ENCODE data around the gene ZSWIM4. TPM values are rescaled to one million over a fixed set of nuclear protein-coding genes. Genes with fewer than 3 reads are reported as not detected.

The ZSWIM4 gene
- total and polyA plus RNA-seq, 2 of the 13 experiments (the other 11 are each of a cell fraction or from before 2014, with no cell fraction given): 0.33 to 0.86 TPM

DNA sequence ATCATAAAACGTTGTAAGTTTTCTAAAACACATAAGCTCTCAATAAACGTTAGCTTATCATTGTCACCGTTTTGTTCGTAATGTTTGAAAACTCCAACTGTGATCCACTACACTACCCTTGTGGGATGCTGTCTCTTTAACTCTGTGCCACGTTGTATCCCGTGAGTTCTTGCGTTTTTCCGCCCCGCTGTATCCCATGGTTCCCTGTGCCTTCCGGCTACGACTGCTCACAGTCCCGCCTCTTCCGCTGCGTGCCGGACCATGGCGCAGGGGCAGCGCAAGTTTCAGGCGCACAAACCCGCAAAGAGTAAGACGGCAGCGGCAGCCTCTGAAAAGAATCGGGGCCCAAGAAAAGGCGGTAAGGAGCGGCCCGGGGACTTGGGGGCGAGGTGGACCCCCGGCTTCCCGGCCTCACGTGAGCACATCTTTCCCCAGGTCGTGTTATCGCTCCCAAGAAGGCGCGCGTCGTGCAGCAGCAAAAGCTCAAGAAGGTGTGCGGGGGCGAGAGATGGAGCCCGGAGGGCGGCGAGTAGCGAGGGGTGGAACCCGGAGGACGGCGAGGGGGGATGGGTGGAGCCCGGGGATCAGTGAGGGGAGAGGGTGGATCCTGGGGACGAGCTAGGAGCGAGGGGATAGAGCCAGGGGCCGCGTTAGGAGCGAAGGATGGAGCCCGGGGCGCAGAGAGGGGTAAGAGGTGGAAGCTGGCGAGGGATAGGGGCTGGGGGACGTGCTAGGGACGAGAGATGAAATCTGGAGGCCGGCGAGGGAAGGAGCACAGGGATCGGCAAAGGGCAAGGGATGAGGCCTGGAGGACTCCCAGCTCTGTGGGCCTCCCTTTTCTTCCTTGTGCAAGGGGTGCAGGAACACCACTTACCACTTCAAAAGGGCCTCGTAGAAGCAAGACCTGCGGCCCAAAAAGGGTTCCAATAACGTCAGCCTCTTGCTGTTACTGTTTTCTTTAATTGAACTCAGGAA lies 20.7 kb upstream of the ZSWIM4 start, which contains the start of gene C19orf53 (continued):
- TF ChIP-seq RNF219 (CRISPR knock-in tag; IDR thresholded peaks at IDR 0.05) (0 out of 2 replicates have a peak, but pooled peaks have one; percentile 19), ETV5 (CRISPR knock-in tag; IDR thresholded peaks at IDR 0.05; ENCODE audit: borderline replicate concordance) (peak; percentile 91), ZNF773 (CRISPR knock-in tag; IDR thresholded peaks at IDR 0.05; ENCODE audit: borderline replicate concordance) (no peak), KDM4B (CRISPR knock-in tag; IDR thresholded peaks at IDR 0.05) (peak; percentile 93), HNRNPH1 (optimal IDR thresholded peaks at IDR 0.05; ENCODE audit: low read depth, low read length) (no peak), NKX3-1 (CRISPR knock-in tag; IDR thresholded peaks at IDR 0.05) (no peak), RARA (CRISPR knock-in tag; IDR thresholded peaks at IDR 0.05) (no peak), KAT7 (CRISPR knock-in tag; IDR thresholded peaks at IDR 0.05; ENCODE audit: borderline replicate concordance) (peak; percentile 64; the same call in 1 of the 2 replicates), REST (IDR thresholded peaks at IDR 0.05; ENCODE audit: borderline replicate concordance in 1 of 2, low read depth in 1 of 2, low read length in 2 of 2) (no peak), SKI (IDR thresholded peaks at IDR 0.05; ENCODE audit: partially characterized antibody) (no peak), MAZ (IDR thresholded peaks at IDR 0.05; ENCODE audit: borderline replicate concordance, low read depth, low read length) (no peak), MAZ (CRISPR knock-in tag; IDR thresholded peaks at IDR 0.05; ENCODE audit: low read depth) (peak; percentile 86), FOSL1 (CRISPR knock-in tag; IDR thresholded peaks at IDR 0.05; ENCODE audit: borderline replicate concordance) (no peak), ZNF83 (CRISPR knock-in tag; IDR thresholded peaks at IDR 0.05; ENCODE audit: borderline replicate concordance) (no peak), RFX3 (CRISPR knock-in tag; IDR thresholded peaks at IDR 0.05) (peak; percentile 45; the same call in 1 of the 2 replicates), ZBTB1 (CRISPR knock-in tag; IDR thresholded peaks at IDR 0.05; ENCODE audit: borderline replicate concordance) (no peak), ZNF292 (CRISPR knock-in tag; IDR thresholded peaks at IDR 0.05; ENCODE audit: borderline replicate concordance, low read depth) (0 out of 2 replicates have a peak, but pooled peaks have one; percentile 61), PAWR (CRISPR knock-in tag; IDR thresholded peaks at IDR 0.05; ENCODE audit: borderline replicate concordance) (no peak), MAFG (CRISPR knock-in tag; IDR thresholded peaks at IDR 0.05) (no peak)
- TF ChIP-seq, protein P1, sequence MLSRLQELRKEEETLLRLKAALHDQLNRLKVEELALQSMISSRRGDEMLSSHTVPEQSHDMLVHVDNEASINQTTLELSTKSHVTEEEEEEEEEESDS (CRISPR knock-in tag; IDR thresholded peaks at IDR 0.05; ENCODE audit: borderline replicate concordance): peak; percentile 69; the same call in 1 of the 2 replicates
- TF ChIP-seq, protein P2, sequence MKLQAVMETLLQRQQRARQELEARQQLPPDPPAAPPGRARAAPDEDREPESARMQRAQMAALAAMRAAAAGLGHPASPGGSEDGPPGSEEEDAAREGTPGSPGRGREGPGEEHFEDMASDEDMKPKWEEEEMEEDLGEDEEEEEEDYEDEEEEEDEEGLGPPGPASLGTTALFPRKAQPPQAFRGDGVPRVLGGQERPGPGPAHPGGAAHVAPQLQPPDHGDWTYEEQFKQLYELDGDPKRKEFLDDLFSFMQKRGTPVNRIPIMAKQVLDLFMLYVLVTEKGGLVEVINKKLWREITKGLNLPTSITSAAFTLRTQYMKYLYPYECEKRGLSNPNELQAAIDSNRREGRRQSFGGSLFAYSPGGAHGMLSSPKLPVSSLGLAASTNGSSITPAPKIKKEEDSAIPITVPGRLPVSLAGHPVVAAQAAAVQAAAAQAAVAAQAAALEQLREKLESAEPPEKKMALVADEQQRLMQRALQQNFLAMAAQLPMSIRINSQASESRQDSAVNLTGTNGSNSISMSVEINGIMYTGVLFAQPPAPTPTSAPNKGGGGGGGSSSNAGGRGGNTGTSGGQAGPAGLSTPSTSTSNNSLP (IDR thresholded peaks at IDR 0.05; ENCODE audit: low read depth, low read length): 0 out of 2 replicates have a peak, but pooled peaks have one; percentile 28
